ENCODE data around the gene PCBP1. TPM values are rescaled to one million over a fixed set of nuclear protein-coding genes. Genes with fewer than 3 reads are reported as not detected.

PCBP1 gene
- total and polyA plus RNA-seq, 9 of the 15 experiments (the other 6 are each of a cell fraction or from before 2014, with no cell fraction given) = 19.2 to 407 (median 78.1) TPM

GRCh38 chr2:70086278-70086837, 919 bp upstream of the PCBP1 start (continued):
- TF ChIP-seq E4F1 (CRISPR knock-in tag; IDR thresholded peaks at IDR 0.05; ENCODE audit: borderline replicate concordance) (no peak), SMARCB1 (IDR thresholded peaks at IDR 0.05; ENCODE audit: insufficient read length, low read depth) (no peak), ELK3 (CRISPR knock-in tag; IDR thresholded peaks at IDR 0.05) (no peak), CBX5 (IDR thresholded peaks at IDR 0.05; ENCODE audit: borderline replicate concordance, low read depth) (no peak), ARID2 (IDR thresholded peaks at IDR 0.05) (no peak), COPS2 (conservative IDR thresholded peaks at IDR 0.05) (no peak), FOXP1 (CRISPR knock-in tag; IDR thresholded peaks at IDR 0.05) (no peak), MAFK (IDR thresholded peaks at IDR 0.05; ENCODE audit: low read length) (peak; percentile 7; the same call in 1 of the 2 replicates), ZNF444 (CRISPR knock-in tag; IDR thresholded peaks at IDR 0.05) (no peak), MTA2 (IDR thresholded peaks at IDR 0.05; ENCODE audit: low read depth) (0 out of 2 replicates have a peak, but pooled peaks have one; percentile 2), ELF2 (CRISPR knock-in tag; IDR thresholded peaks at IDR 0.05) (no peak), PTRF (tag; IDR thresholded peaks at IDR 0.05) (no peak), PPARD (CRISPR knock-in tag; IDR thresholded peaks at IDR 0.05) (no peak), TSC22D4 (tag; IDR thresholded peaks at IDR 0.05) (no peak), CLOCK (CRISPR knock-in tag; IDR thresholded peaks at IDR 0.05; ENCODE audit: borderline replicate concordance) (peak; percentile 80; the same call in 1 of the 2 replicates), ESRRB (CRISPR knock-in tag; IDR thresholded peaks at IDR 0.05; ENCODE audit: borderline replicate concordance) (no peak), ZNF445 (CRISPR knock-in tag; IDR thresholded peaks at IDR 0.05; ENCODE audit: low read depth) (0 out of 2 replicates have a peak, but pooled peaks have one; percentile 70)
- TF ChIP-seq, protein P1, sequence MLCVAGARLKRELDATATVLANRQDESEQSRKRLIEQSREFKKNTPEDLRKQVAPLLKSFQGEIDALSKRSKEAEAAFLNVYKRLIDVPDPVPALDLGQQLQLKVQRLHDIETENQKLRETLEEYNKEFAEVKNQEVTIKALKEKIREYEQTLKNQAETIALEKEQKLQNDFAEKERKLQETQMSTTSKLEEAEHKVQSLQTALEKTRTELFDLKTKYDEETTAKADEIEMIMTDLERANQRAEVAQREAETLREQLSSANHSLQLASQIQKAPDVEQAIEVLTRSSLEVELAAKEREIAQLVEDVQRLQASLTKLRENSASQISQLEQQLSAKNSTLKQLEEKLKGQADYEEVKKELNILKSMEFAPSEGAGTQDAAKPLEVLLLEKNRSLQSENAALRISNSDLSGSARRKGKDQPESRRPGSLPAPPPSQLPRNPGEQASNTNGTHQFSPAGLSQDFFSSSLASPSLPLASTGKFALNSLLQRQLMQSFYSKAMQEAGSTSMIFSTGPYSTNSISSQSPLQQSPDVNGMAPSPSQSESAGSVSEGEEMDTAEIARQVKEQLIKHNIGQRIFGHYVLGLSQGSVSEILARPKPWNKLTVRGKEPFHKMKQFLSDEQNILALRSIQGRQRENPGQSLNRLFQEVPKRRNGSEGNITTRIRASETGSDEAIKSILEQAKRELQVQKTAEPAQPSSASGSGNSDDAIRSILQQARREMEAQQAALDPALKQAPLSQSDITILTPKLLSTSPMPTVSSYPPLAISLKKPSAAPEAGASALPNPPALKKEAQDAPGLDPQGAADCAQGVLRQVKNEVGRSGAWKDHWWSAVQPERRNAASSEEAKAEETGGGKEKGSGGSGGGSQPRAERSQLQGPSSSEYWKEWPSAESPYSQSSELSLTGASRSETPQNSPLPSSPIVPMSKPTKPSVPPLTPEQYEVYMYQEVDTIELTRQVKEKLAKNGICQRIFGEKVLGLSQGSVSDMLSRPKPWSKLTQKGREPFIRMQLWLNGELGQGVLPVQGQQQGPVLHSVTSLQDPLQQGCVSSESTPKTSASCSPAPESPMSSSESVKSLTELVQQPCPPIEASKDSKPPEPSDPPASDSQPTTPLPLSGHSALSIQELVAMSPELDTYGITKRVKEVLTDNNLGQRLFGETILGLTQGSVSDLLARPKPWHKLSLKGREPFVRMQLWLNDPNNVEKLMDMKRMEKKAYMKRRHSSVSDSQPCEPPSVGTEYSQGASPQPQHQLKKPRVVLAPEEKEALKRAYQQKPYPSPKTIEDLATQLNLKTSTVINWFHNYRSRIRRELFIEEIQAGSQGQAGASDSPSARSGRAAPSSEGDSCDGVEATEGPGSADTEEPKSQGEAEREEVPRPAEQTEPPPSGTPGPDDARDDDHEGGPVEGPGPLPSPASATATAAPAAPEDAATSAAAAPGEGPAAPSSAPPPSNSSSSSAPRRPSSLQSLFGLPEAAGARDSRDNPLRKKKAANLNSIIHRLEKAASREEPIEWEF (CRISPR knock-in tag; IDR thresholded peaks at IDR 0.05) = peak; percentile 94; the same call in 1 of the 2 replicates

All from K562 (cell line).